Measurements from ENCODE around the gene SCAI. TPM values are rescaled to one million over a fixed set of nuclear protein-coding genes. Genes with fewer than 3 reads are reported as not detected.

The SCAI gene
- total RNA-seq, 4 donors from 2014 or later = 6.0 to 19.4 (median 10.1) TPM

GRCh38 chr9:124939944-124940343, 203.4 kb downstream of the SCAI start:
- TF ChIP-seq, protein P1, sequence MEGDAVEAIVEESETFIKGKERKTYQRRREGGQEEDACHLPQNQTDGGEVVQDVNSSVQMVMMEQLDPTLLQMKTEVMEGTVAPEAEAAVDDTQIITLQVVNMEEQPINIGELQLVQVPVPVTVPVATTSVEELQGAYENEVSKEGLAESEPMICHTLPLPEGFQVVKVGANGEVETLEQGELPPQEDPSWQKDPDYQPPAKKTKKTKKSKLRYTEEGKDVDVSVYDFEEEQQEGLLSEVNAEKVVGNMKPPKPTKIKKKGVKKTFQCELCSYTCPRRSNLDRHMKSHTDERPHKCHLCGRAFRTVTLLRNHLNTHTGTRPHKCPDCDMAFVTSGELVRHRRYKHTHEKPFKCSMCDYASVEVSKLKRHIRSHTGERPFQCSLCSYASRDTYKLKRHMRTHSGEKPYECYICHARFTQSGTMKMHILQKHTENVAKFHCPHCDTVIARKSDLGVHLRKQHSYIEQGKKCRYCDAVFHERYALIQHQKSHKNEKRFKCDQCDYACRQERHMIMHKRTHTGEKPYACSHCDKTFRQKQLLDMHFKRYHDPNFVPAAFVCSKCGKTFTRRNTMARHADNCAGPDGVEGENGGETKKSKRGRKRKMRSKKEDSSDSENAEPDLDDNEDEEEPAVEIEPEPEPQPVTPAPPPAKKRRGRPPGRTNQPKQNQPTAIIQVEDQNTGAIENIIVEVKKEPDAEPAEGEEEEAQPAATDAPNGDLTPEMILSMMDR (IDR thresholded peaks at IDR 0.05; ENCODE audit: low read depth) = no peak

GRCh38 chr9:124934290-124934689, 209.0 kb downstream of the SCAI start:
- TF ChIP-seq, protein P1 (IDR thresholded peaks at IDR 0.05; ENCODE audit: low read depth) = no peak

GRCh38 chr9:124932333-124932732, 211.0 kb downstream of the SCAI start:
- TF ChIP-seq, protein P1 (IDR thresholded peaks at IDR 0.05; ENCODE audit: low read depth) = no peak

DNA sequence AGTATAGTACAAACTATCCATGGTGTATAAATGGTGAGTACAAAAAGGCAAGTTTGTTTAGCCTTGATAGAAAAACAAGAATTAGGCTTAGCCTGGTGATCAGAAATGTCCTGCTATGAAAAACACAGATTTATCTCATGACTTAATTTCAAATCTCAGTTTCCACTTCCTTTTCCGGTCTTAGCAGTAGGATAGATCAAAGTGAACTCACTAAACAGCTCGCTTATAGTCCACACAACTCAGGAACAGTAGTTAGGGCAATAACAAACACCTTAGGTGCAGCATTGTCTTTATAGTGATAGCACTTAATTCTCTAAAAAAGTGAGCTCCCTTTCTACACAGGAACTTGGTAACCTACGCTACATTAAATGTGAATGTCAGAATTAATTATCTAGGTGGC, 213.9 kb downstream of the SCAI start:
- TF ChIP-seq, protein P1 (IDR thresholded peaks at IDR 0.05; ENCODE audit: low read depth) = no peak

DNA sequence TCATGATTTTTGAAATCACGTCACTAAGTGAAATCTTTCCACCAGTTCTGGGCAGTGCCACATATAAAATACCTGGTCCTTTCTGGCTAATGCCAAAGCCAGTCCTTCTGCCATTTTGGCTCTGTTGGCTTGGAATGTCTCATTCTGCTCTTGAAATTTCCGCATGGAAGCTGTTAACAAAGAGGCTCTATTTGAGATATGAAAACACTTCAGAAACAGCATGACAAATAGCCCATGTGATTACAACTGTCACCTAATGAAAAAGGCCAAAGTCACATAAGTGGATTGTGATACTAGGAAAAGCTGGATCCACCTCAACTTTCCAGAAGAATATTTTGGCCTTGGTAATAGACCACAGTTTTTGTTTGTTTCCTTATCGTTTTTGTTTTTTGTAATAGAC, 215.2 kb downstream of the SCAI start:
- TF ChIP-seq, protein P1 (IDR thresholded peaks at IDR 0.05; ENCODE audit: low read depth) = no peak

- TF ChIP-seq, protein P1 (IDR thresholded peaks at IDR 0.05; ENCODE audit: low read depth) = no peak
Measured at GRCh38 chr9:124914753-124915405, 228.4 kb downstream of the SCAI start.

DNA sequence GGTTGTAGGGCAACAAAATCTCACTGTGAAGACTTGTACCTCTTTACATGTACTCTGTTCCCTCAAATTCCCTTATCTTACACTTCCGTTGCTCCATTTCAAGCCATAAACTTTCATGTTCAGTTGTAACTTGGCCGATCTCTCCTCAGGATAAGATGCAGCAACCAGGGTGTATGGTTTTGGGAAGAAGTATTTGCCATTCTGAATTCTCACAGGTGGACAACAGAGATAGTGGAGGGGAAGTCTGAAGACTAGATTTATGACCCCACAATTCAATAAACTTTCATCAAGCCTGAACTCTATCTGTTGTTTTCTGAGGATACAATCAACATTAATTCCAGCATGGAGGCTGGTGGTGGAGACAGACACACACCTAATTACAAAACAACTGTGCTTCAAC, 229.9 kb downstream of the SCAI start:
- TF ChIP-seq, protein P1 (IDR thresholded peaks at IDR 0.05; ENCODE audit: low read depth) = no peak
